PC-3 (cell line): ENCODE data around the gene WWC2.
A peak's percentile ranks its signal among the peaks of the same experiment; 100 is the strongest.

ENCODE experiments used
- EZH2 ChIP-seq: fragments of 300-600 bp; sonication (generic); IDR thresholded peaks from one replicate; pipeline ENCODE4 v1.6.1; 2017; ENCODE audit warnings: antibody characterized with exemption, mild to moderate bottlenecking, low read length; ENCODE audit not compliant: unreplicated experiment
- TF ChIP-seq, protein P1 (sequence below): fragments of 300-600 bp; sonication (generic); conservative IDR thresholded peaks from 2 replicates; pipeline ENCODE4 v1.5.1; 2017; ENCODE audit warnings: antibody characterized with exemption, low read depth, mild to moderate bottlenecking, low read length

DNA sequence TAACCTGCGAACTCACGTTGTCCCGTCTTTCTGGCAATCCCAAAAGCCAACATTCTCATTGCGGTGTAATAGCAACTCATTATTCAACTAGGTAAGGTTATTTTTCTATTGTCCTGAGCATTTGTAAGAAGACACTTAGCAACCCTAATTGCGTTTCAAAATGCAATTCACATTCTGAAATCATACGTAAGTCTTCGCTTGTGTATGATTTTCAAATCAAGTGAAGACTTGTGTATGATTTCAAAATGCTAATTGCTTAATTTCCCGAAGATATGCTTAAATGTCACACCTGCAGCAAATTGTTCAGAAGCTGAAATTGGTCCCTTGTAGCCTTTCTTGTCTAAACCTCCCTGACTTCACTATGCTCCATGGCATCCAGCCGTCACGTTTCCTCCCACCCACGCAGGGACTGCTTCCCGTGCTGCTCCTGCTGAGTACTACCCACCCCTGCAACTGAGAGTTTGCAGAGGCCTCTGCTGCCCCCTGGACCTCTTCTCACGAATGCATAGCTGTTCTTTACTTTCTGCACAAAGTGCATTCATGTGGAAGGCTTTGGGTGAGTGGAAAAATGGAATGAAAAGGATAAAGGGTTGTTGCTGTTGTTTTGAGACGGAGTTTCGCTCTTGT, 264.0 kb downstream of the WWC2 start:
- TF ChIP-seq, protein P1, sequence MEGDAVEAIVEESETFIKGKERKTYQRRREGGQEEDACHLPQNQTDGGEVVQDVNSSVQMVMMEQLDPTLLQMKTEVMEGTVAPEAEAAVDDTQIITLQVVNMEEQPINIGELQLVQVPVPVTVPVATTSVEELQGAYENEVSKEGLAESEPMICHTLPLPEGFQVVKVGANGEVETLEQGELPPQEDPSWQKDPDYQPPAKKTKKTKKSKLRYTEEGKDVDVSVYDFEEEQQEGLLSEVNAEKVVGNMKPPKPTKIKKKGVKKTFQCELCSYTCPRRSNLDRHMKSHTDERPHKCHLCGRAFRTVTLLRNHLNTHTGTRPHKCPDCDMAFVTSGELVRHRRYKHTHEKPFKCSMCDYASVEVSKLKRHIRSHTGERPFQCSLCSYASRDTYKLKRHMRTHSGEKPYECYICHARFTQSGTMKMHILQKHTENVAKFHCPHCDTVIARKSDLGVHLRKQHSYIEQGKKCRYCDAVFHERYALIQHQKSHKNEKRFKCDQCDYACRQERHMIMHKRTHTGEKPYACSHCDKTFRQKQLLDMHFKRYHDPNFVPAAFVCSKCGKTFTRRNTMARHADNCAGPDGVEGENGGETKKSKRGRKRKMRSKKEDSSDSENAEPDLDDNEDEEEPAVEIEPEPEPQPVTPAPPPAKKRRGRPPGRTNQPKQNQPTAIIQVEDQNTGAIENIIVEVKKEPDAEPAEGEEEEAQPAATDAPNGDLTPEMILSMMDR = peak; percentile 32
- TF ChIP-seq EZH2 = no peak
